H9 (cell line): Measurements from ENCODE around the gene ADAMTS16. TPM values are rescaled to one million over a fixed set of nuclear protein-coding genes. Genes with fewer than 3 reads are reported as not detected.

Experiments
- DNase-seq: peaks from one replicate; pipeline ENCODE4 v3.0.0-alpha.2; 2017
- H2AFZ ChIP-seq: one replicate; pipeline ENCODE4 v1.6.1; 2013; ENCODE audit warnings: mild to moderate bottlenecking, low read length, control low read depth, moderate library complexity
- H2AK5ac ChIP-seq: 2 replicates; pipeline ENCODE4 v1.6.1; 2013; ENCODE audit warnings: low read length, control low read depth, mixed read lengths; ENCODE audit not compliant: insufficient read length
- H2BK120ac ChIP-seq: one replicate; pipeline ENCODE4 v1.6.1; 2013; ENCODE audit warnings: low read depth, mild to moderate bottlenecking, low read length, control low read depth, inconsistent platforms; ENCODE audit not compliant: poor library complexity, severe bottlenecking
- H2BK12ac ChIP-seq: 2 replicates; pipeline ENCODE4 v1.6.1; 2013; ENCODE audit warnings: low read length, control low read depth, mixed read lengths, low read depth; ENCODE audit not compliant: insufficient read length
- H2BK15ac ChIP-seq: 2 replicates; pipeline ENCODE4 v1.6.1; 2013; ENCODE audit warnings: low read depth, low read length, control low read depth
- H2BK20ac ChIP-seq: one replicate; pipeline ENCODE4 v1.6.1; 2013; ENCODE audit warnings: low read depth, mild to moderate bottlenecking, low read length, control low read depth, inconsistent platforms; ENCODE audit not compliant: poor library complexity, severe bottlenecking
- H2BK5ac ChIP-seq: 2 replicates; pipeline ENCODE4 v1.6.1; 2013; ENCODE audit warnings: low read length, control low read depth, mixed read lengths; ENCODE audit not compliant: insufficient read length
- H3K14ac ChIP-seq: 2 replicates; pipeline ENCODE4 v1.6.1; 2013; ENCODE audit warnings: low read length, control low read depth; ENCODE audit not compliant: insufficient read depth
- H3K18ac ChIP-seq: 2 replicates; pipeline ENCODE4 v1.6.1; 2013; ENCODE audit warnings: low read depth, mild to moderate bottlenecking, mixed read lengths, low read length, control low read depth; ENCODE audit not compliant: insufficient read length
- H3K23ac ChIP-seq: 2 replicates; pipeline ENCODE4 v1.6.1; 2013; ENCODE audit warnings: low read length, control low read depth, mixed read lengths, low read depth; ENCODE audit not compliant: insufficient read length
- H3K23me2 ChIP-seq: 2 replicates; pipeline ENCODE4 v1.6.1; 2013; ENCODE audit warnings: low read depth, mild to moderate bottlenecking, mixed read lengths, low read length, control low read depth; ENCODE audit not compliant: insufficient read length, poor library complexity, severe bottlenecking
- H3K27ac ChIP-seq: 2 replicates; pipeline ENCODE4 v1.5.1; 2013; ENCODE audit warnings: low read length, control low read depth, mixed read lengths, low read depth; ENCODE audit not compliant: insufficient read length
- H3K27me3 ChIP-seq: 2 replicates; pipeline ENCODE4 v1.6.1; 2013; ENCODE audit warnings: low read length, control low read depth, inconsistent platforms; ENCODE audit not compliant: insufficient read depth
- H3K4ac ChIP-seq: 2 replicates; pipeline ENCODE4 v1.6.1; 2013; ENCODE audit warnings: low read depth, mild to moderate bottlenecking, control low read depth, inconsistent platforms, low read length, moderate library complexity
- H3K4me1 ChIP-seq: 2 replicates; pipeline ENCODE4 v1.6.1; 2013; ENCODE audit warnings: low read length, control low read depth, inconsistent platforms; ENCODE audit not compliant: insufficient read depth
- H3K4me2 ChIP-seq: 2 replicates; pipeline ENCODE4 v1.6.1; 2013; ENCODE audit warnings: low read length, control low read depth, mixed read lengths; ENCODE audit not compliant: insufficient read length, insufficient read depth
- H3K56ac ChIP-seq: 2 replicates; pipeline ENCODE4 v1.6.1; 2013; ENCODE audit warnings: low read depth, mild to moderate bottlenecking, mixed read lengths, low read length, control low read depth; ENCODE audit not compliant: insufficient read length
- H3K79me1 ChIP-seq: 2 replicates; pipeline ENCODE4 v1.6.1; 2013; ENCODE audit warnings: low read depth, mild to moderate bottlenecking, moderate library complexity, low read length, control low read depth, inconsistent platforms; ENCODE audit not compliant: insufficient read depth, poor library complexity, severe bottlenecking
- H3K79me2 ChIP-seq: 2 replicates; pipeline ENCODE4 v1.6.1; 2013; ENCODE audit warnings: low read length, control low read depth, inconsistent platforms; ENCODE audit not compliant: insufficient read depth
- H3K9ac ChIP-seq: 2 replicates; pipeline ENCODE4 v1.6.1; 2013; ENCODE audit warnings: low read length, control low read depth, mixed read lengths; ENCODE audit not compliant: insufficient read length; ENCODE audit errors: extremely low read depth
- H3K9me3 ChIP-seq: one replicate; pipeline ENCODE4 v1.6.1; 2013; ENCODE audit warnings: low read depth, low read length, inconsistent platforms; ENCODE audit not compliant: control insufficient read depth
- H3T11ph ChIP-seq: one replicate; pipeline ENCODE4 v1.6.1; 2013; ENCODE audit warnings: mild to moderate bottlenecking, low read length, control low read depth, inconsistent platforms
- H4K20me1 ChIP-seq: one replicate; pipeline ENCODE4 v1.6.1; 2013; ENCODE audit not compliant: control insufficient read depth, insufficient read length, insufficient read depth
- H4K5ac ChIP-seq: 2 replicates; pipeline ENCODE4 v1.6.1; 2013; ENCODE audit warnings: low read depth, mild to moderate bottlenecking, mixed read lengths, low read length, control low read depth; ENCODE audit not compliant: insufficient read length
- H4K8ac ChIP-seq: replicated peaks from 2 replicates; pipeline ENCODE4 v1.6.1; 2013; ENCODE audit warnings: low read length, control low read depth, mixed read lengths, low read depth; ENCODE audit not compliant: insufficient read length
- H4K91ac ChIP-seq: 2 replicates; pipeline ENCODE4 v1.6.1; 2013; ENCODE audit warnings: low read depth, mild to moderate bottlenecking, moderate library complexity, mixed read lengths, low read length, control low read depth; ENCODE audit not compliant: insufficient read length
- H3K27ac Mint-ChIP-seq, 3 experiments: 2 replicates in 2 of 3; 3 replicates in 1 of 3; pipeline ENCODE4 v1.8.0; 2020 to 2021; ENCODE audit warnings: mixed read lengths in 3 of 3, mild to moderate bottlenecking in 1 of 3, moderate library complexity in 1 of 3
- H3K27me3 Mint-ChIP-seq: 2 replicates; pipeline ENCODE4 v1.8.0; 2021; ENCODE audit warnings: low read depth, mild to moderate bottlenecking, moderate library complexity, mixed read lengths
- H3K36me3 Mint-ChIP-seq, 3 experiments: 2 replicates in 2 of 3; 3 replicates in 1 of 3; pipeline ENCODE4 v1.8.0; 2020 to 2021; ENCODE audit warnings: low read depth in 3 of 3, mixed read lengths in 3 of 3; ENCODE audit not compliant: insufficient read depth in 1 of 3
- H3K4me1 Mint-ChIP-seq, 2 experiments: 2 replicates each; pipeline ENCODE4 v1.8.0; 2020; ENCODE audit warnings: mixed read lengths in 2 of 2
- H3K4me3 Mint-ChIP-seq, 2 experiments: 2 replicates in 1 of 2; 3 replicates in 1 of 2; pipeline ENCODE4 v1.8.0; 2020 to 2021; ENCODE audit warnings: mild to moderate bottlenecking in 2 of 2, mixed read lengths in 2 of 2, moderate library complexity in 1 of 2
- H3K9me3 Mint-ChIP-seq, 2 experiments: 2 replicates in 1 of 2; 3 replicates in 1 of 2; pipeline ENCODE4 v1.8.0; 2020; ENCODE audit warnings: mild to moderate bottlenecking in 2 of 2, mixed read lengths in 2 of 2, moderate library complexity in 1 of 2
- CTCF ChIP-seq: fragments of 200-600 bp; sonication (generic); conservative IDR thresholded peaks from 3 replicates; pipeline ENCODE4 v1.8.0; 2021; ENCODE audit warnings: antibody characterized with exemption, mild to moderate bottlenecking
- WGBS: extraction: QIAGEN DNeasy Blood & Tissue Kit; methylation state at CpG from one replicate; pipeline ENCODE4 v1.1.7; 2013; ENCODE audit warnings: missing lambda C conversion rate, low lambda C conversion rate, mixed read lengths; ENCODE audit not compliant: insufficient read length; ENCODE audit errors: extremely low coverage; 5-methylcytosine and 5-hydroxymethylcytosine counted together
- total RNA-seq: library from RNA; stranded (reverse); gene quantifications from 2 replicates; pipeline ENCODE4 v1.2.1, GENCODE V29; 2021

Gene ADAMTS16
- total RNA-seq, 1 experiment from 2014 or later, result 4.5 TPM

- TF ChIP-seq CTCF, result no peak
- Histone ChIP-seq H3K14ac (no peak overlapping the region), H3K9ac (no peak overlapping the region), H4K91ac (peak overlapping the region; percentile 25), H3K23me2 (no peaks in the 10 kb centered on the region), H4K5ac (no peak overlapping the region), H3K4ac (no peak overlapping the region), H3K4me1 (peaks cover 23% of the 10 kb centered on the region; the same call in 1 of the 2 replicates), H2BK15ac (no peak overlapping the region), H3K18ac (no peak overlapping the region), H2AFZ (no peak overlapping the region), H2BK120ac (no peak overlapping the region), H3K27me3 (no peaks in the 10 kb centered on the region), H2BK5ac (no peak overlapping the region), H3K27ac (peak overlapping the region; percentile 98), H3K56ac (no peak overlapping the region), H2BK20ac (no peak overlapping the region), H3K79me2 (no peaks in the 10 kb centered on the region), H4K8ac (peak overlapping the region; percentile 4), H3T11ph (no peak overlapping the region), H3K4me2 (no peak overlapping the region), H3K79me1 (no peaks in the 10 kb centered on the region), H2AK5ac (peak overlapping the region; percentile 1), H4K20me1 (peaks cover 2% of the 10 kb centered on the region), H3K9me3 (no peaks in the 10 kb centered on the region), H2BK12ac (peak overlapping the region; percentile 66), H3K23ac (no peak overlapping the region)
- peak overlapping the region; percentile 59 to 99 (median 73); a peak in 6 of 7 replicates for H3K27ac Mint-ChIP-seq
- H3K27me3 Mint-ChIP-seq, result peaks cover 13% of the 10 kb centered on the region
- H3K4me1 Mint-ChIP-seq, result peaks cover 80 to 86% of the 10 kb centered on the region in 2 experiments
- H3K36me3 Mint-ChIP-seq, result peaks cover 0 to 2% (median 0%) of the 10 kb centered on the region in 3 experiments; a peak in 2 of 7 replicates
- peaks cover 0 to 2% of the 10 kb centered on the region in 2 experiments; a peak in 1 of 5 replicates for H3K9me3 Mint-ChIP-seq
- no peak for DNase-seq
- peak overlapping the region in 1 of 2 experiments; percentile 76; a peak in 2 of 5 replicates for H3K4me3 Mint-ChIP-seq
- WGBS, result no CpG with 5 or more reads among the region's 14 CpGs
Observed at GRCh38 chr5:5181650-5182324, 41.7 kb downstream of the ADAMTS16 start.
